GM18511 (cell line): ENCODE data around the gene MAPK4.
"Not testable (repeated sequence)": the region's sequence is repeated elsewhere in the genome, so short reads cannot be mapped to it uniquely, and the experiment has no call there.

Experiments
- ATAC-seq: cut with Tn5 transposase; IDR thresholded peaks from one replicate; pipeline ENCODE4 v1.9.1; 2021; ENCODE audit warnings: mild to moderate bottlenecking, moderate library complexity; ENCODE audit not compliant: unreplicated experiment

MAPK4 gene

GRCh38 chr18:50573679-50574078, 13.8 kb downstream of the MAPK4 start:
- no peak for ATAC-seq

- no peak for ATAC-seq
Measured at GRCh38 chr18:50578030-50578429, 18.1 kb downstream of the MAPK4 start.

GRCh38 chr18:50578651-50579050, 18.8 kb downstream of the MAPK4 start:
- no peak for ATAC-seq

GRCh38 chr18:50579061-50579774, 19.3 kb downstream of the MAPK4 start:
- no peak for ATAC-seq

GRCh38 chr18:50581517-50581916, 21.6 kb downstream of the MAPK4 start:
- ATAC-seq, result no peak

- ATAC-seq, result no peak
Measured at GRCh38 chr18:50582500-50582899, 22.6 kb downstream of the MAPK4 start.

- ATAC-seq, result no peak
Measured at GRCh38 chr18:50586710-50587109, 26.8 kb downstream of the MAPK4 start.

GRCh38 chr18:50590593-50590992, 30.7 kb downstream of the MAPK4 start:
- no peak for ATAC-seq

- no peak for ATAC-seq
Measured at GRCh38 chr18:50594012-50594411, 34.1 kb downstream of the MAPK4 start.

GRCh38 chr18:50594942-50595341, 35.1 kb downstream of the MAPK4 start:
- no peak for ATAC-seq

- ATAC-seq, result no peak
Measured at GRCh38 chr18:50602466-50602865, 42.6 kb downstream of the MAPK4 start.

GRCh38 chr18:50606609-50607008, 46.7 kb downstream of the MAPK4 start:
- no peak for ATAC-seq

- no peak for ATAC-seq
Measured at GRCh38 chr18:50607378-50607926, 47.6 kb downstream of the MAPK4 start.

- not testable (repeated sequence) for ATAC-seq
Measured at GRCh38 chr18:50609171-50609570, 49.3 kb downstream of the MAPK4 start.

GRCh38 chr18:50610349-50610748, 50.5 kb downstream of the MAPK4 start:
- no peak for ATAC-seq

GRCh38 chr18:50611529-50611941, 51.6 kb downstream of the MAPK4 start:
- ATAC-seq, result no peak

- no peak for ATAC-seq
Measured at GRCh38 chr18:50614838-50615237, 55.0 kb downstream of the MAPK4 start.

GRCh38 chr18:50616484-50617048, 56.7 kb downstream of the MAPK4 start:
- ATAC-seq, result no peak

- ATAC-seq, result no peak
Measured at GRCh38 chr18:50619861-50620275, 60.0 kb downstream of the MAPK4 start.

GRCh38 chr18:50620319-50620718, 60.4 kb downstream of the MAPK4 start:
- ATAC-seq, result no peak

- ATAC-seq, result no peak
Measured at GRCh38 chr18:50621366-50621765, 61.5 kb downstream of the MAPK4 start.

GRCh38 chr18:50622320-50622719, 62.4 kb downstream of the MAPK4 start:
- no peak for ATAC-seq
